CD4-positive, alpha-beta memory T cell (primary cell): ENCODE measurements around the gene HTR5A. TPM values are rescaled to one million over a fixed set of nuclear protein-coding genes. Genes with fewer than 3 reads are reported as not detected.

Source experiments
- CTCF ChIA-PET: fragments of 350-600 bp; sonication (Branson Sonifier 250); formaldehyde crosslinking; loops from one replicate; lab custom pipeline; 2021; ENCODE audit warnings: inconsistent platforms; ENCODE audit not compliant: partially characterized antibody; lab: Charles Lee
- POLR2A ChIA-PET: fragments of 350-600 bp; sonication (Branson Sonifier 250); formaldehyde crosslinking; loops from one replicate; lab custom pipeline; 2021; ENCODE audit not compliant: partially characterized antibody; lab: Charles Lee
- DNase-seq, 5 donors: peaks; one replicate each; pipeline versions ENCODE4 v3.0.0 to v3.0.0-alpha.2; 2020 to 2022; ENCODE audit warnings: mixed read lengths in 1 of 5
- H3K27ac ChIP-seq: one replicate; pipeline ENCODE4 v1.7.0; 2013; ENCODE audit warnings: low read depth, low read length
- H3K27me3 ChIP-seq: 2 replicates; pipeline ENCODE4 v1.7.0; 2013; ENCODE audit warnings: mild to moderate bottlenecking, low read length, moderate library complexity; ENCODE audit not compliant: insufficient read depth
- H3K36me3 ChIP-seq: 2 replicates; pipeline ENCODE4 v1.7.0; 2013; ENCODE audit warnings: mild to moderate bottlenecking, low read length, moderate library complexity; ENCODE audit not compliant: insufficient read depth
- H3K4me1 ChIP-seq: 2 replicates; pipeline ENCODE4 v1.7.0; 2013; ENCODE audit warnings: mild to moderate bottlenecking, low read length, moderate library complexity; ENCODE audit not compliant: insufficient read depth
- H3K4me3 ChIP-seq, 2 donors: one replicate each; pipeline ENCODE4 v1.7.0; 2013; ENCODE audit warnings: low read length in 2 of 2, mild to moderate bottlenecking in 1 of 2
- H3K9me3 ChIP-seq, 2 donors: one replicate each; pipeline ENCODE4 v1.7.0; 2013; ENCODE audit warnings: low read length in 2 of 2, control low read depth in 1 of 2; ENCODE audit not compliant: control insufficient read depth in 1 of 2
- H3K27ac Mint-ChIP-seq, 7 donors: one replicate each; pipeline ENCODE4 v1.8.0; 2020 to 2021; ENCODE audit warnings: mixed read lengths in 7 of 7, mild to moderate bottlenecking in 6 of 7, inconsistent platforms in 3 of 7, moderate library complexity in 3 of 7
- H3K27me3 Mint-ChIP-seq, 2 donors: one replicate each; pipeline ENCODE4 v1.8.0; 2020 to 2021; ENCODE audit warnings: mixed read lengths in 2 of 2
- H3K36me3 Mint-ChIP-seq, 2 donors: one replicate each; pipeline ENCODE4 v1.8.0; 2020 to 2021; ENCODE audit warnings: mixed read lengths in 2 of 2, inconsistent platforms in 1 of 2, mild to moderate bottlenecking in 1 of 2
- H3K4me1 Mint-ChIP-seq, 4 donors: one replicate each; pipeline ENCODE4 v1.8.0; 2020 to 2021; ENCODE audit warnings: mixed read lengths in 4 of 4, mild to moderate bottlenecking in 1 of 4
- H3K4me3 Mint-ChIP-seq, 8 donors: one replicate each; pipeline ENCODE4 v1.8.0; 2020 to 2021; ENCODE audit warnings: mixed read lengths in 8 of 8, mild to moderate bottlenecking in 7 of 8, moderate library complexity in 6 of 8, inconsistent platforms in 3 of 8
- H3K9me3 Mint-ChIP-seq, 8 donors: one replicate each; pipeline ENCODE4 v1.8.0; 2020 to 2021; ENCODE audit warnings: mixed read lengths in 8 of 8, mild to moderate bottlenecking in 5 of 8, inconsistent platforms in 3 of 8, moderate library complexity in 1 of 8
- intact Hi-C: fragments of 100-400 bp; cut with micrococcal nuclease; formaldehyde crosslinking; loops from one replicate; pipeline ENCODE4 v1.15.1; 2023
- polyA plus RNA-seq, 2 donors: library from polyadenylated mRNA; unstranded; fragments of 300-500 nt; fragmentation: Illumina TruSeq; gene quantifications; one replicate each; pipeline ENCODE4 v1.2.3, GENCODE V29; 2021
- total RNA-seq, 2 experiments: library from RNA; stranded (reverse); gene quantifications; one replicate each; pipeline ENCODE4 v1.2.3, GENCODE V29; 2021

Gene HTR5A
- total and polyA plus RNA-seq, 4 experiments from 2014 or later, result not detected

- CTCF ChIA-PET, result no interaction called here
- DNase-seq, result no peak
- peaks cover 15 to 40% of the 10 kb centered on the region in 2 donors for H3K27me3 Mint-ChIP-seq
Measured at GRCh38 chr7:155062411-155062810, 7.7 kb upstream of the HTR5A start.

GRCh38 chr7:155064186-155064585, 5.9 kb upstream of the HTR5A start:
- H3K4me1 Mint-ChIP-seq, result no peaks in the 10 kb centered on the region
- H3K4me3 ChIP-seq, result no peak overlapping the region
- H3K9me3 Mint-ChIP-seq, result no peaks in the 10 kb centered on the region
- intact Hi-C loops, result no loop called here
- POLR2A ChIA-PET, result no interaction called here
- H3K36me3 Mint-ChIP-seq, result no peaks in the 10 kb centered on the region
- H3K27me3 Mint-ChIP-seq, result peaks cover 13 to 37% of the 10 kb centered on the region in 2 donors
- no peaks in the 10 kb centered on the region for H3K9me3 ChIP-seq
- H3K27ac ChIP-seq, result no peak overlapping the region
- H3K4me3 Mint-ChIP-seq, result no peak overlapping the region
- H3K36me3 ChIP-seq, result no peaks in the 10 kb centered on the region
- no peaks in the 10 kb centered on the region for H3K27me3 ChIP-seq
- no peak overlapping the region for H3K27ac Mint-ChIP-seq
- CTCF ChIA-PET, result no interaction called here
- DNase-seq, result no peak
- H3K4me1 ChIP-seq, result no peaks in the 10 kb centered on the region

More at GRCh38 chr7:155062411-155062810, 7.7 kb upstream of the HTR5A start:
- Histone ChIP-seq H3K27me3 (no peaks in the 10 kb centered on the region), H3K36me3 (no peaks in the 10 kb centered on the region), H3K4me3 (no peak overlapping the region), H3K4me1 (no peaks in the 10 kb centered on the region), H3K9me3 (no peaks in the 10 kb centered on the region), H3K27ac (no peak overlapping the region)
- intact Hi-C loops, result no loop called here
- Mint-ChIP-seq H3K4me3 (no peak overlapping the region), H3K9me3 (no peaks in the 10 kb centered on the region), H3K27ac (no peak overlapping the region), H3K4me1 (no peaks in the 10 kb centered on the region), H3K36me3 (no peaks in the 10 kb centered on the region)
- POLR2A ChIA-PET, result no interaction called here

GRCh38 chr7:155066417-155066950, 3.6 kb upstream of the HTR5A start:
- POLR2A ChIA-PET, result no interaction called here
- no peak overlapping the region for H3K4me3 ChIP-seq
- Mint-ChIP-seq H3K4me1 (no peaks in the 10 kb centered on the region), H3K36me3 (no peaks in the 10 kb centered on the region), H3K27ac (no peak overlapping the region), H3K4me3 (no peak overlapping the region), H3K27me3 (peaks cover 11 to 39% of the 10 kb centered on the region in 2 donors), H3K9me3 (peaks cover 0 to 2% (median 0%) of the 10 kb centered on the region in 8 donors)
- no peak for DNase-seq
- no peaks in the 10 kb centered on the region for H3K4me1 ChIP-seq
- no peaks in the 10 kb centered on the region for H3K36me3 ChIP-seq
- no peaks in the 10 kb centered on the region for H3K9me3 ChIP-seq
- CTCF ChIA-PET, result no interaction called here
- H3K27me3 ChIP-seq, result no peaks in the 10 kb centered on the region
- intact Hi-C loops, result no loop called here
- H3K27ac ChIP-seq, result no peak overlapping the region

- Histone ChIP-seq H3K27me3 (no peaks in the 10 kb centered on the region), H3K36me3 (no peaks in the 10 kb centered on the region), H3K4me3 (no peak overlapping the region), H3K4me1 (no peaks in the 10 kb centered on the region), H3K9me3 (no peaks in the 10 kb centered on the region), H3K27ac (no peak overlapping the region)
- Mint-ChIP-seq H3K4me3 (no peak overlapping the region), H3K27ac (peak overlapping the region in 1 of 7 donors; percentile 32), H3K9me3 (peaks cover 0 to 5% (median 0%) of the 10 kb centered on the region in 8 donors), H3K36me3 (no peaks in the 10 kb centered on the region), H3K27me3 (peaks cover 30 to 52% of the 10 kb centered on the region in 2 donors), H3K4me1 (no peaks in the 10 kb centered on the region)
- DNase-seq, result no peak
- ChIA-PET POLR2A (no interaction called here), CTCF (no interaction called here)
- intact Hi-C loops, result no loop called here
Measured at GRCh38 chr7:155071121-155071651, 1.1 kb downstream of the HTR5A start.

- peaks cover 0 to 5% (median 0%) of the 10 kb centered on the region in 8 donors for H3K9me3 Mint-ChIP-seq
- no peak overlapping the region for H3K4me3 Mint-ChIP-seq
- H3K27ac Mint-ChIP-seq, result no peak overlapping the region
- DNase-seq, result no peak
- ChIA-PET CTCF (no interaction called here), POLR2A (no interaction called here)
- intact Hi-C loops, result no loop called here
- no peaks in the 10 kb centered on the region for H3K4me1 Mint-ChIP-seq
- H3K27me3 ChIP-seq, result no peaks in the 10 kb centered on the region
- no peaks in the 10 kb centered on the region for H3K9me3 ChIP-seq
- H3K36me3 Mint-ChIP-seq, result no peaks in the 10 kb centered on the region
- H3K27me3 Mint-ChIP-seq, result peaks cover 34 to 49% of the 10 kb centered on the region in 2 donors
- H3K4me1 ChIP-seq, result no peaks in the 10 kb centered on the region
- H3K36me3 ChIP-seq, result no peaks in the 10 kb centered on the region
- H3K4me3 ChIP-seq, result no peak overlapping the region
- no peak overlapping the region for H3K27ac ChIP-seq
Measured at GRCh38 chr7:155071916-155072571, 1.9 kb downstream of the HTR5A start.

- no peaks in the 10 kb centered on the region for H3K27me3 ChIP-seq
- no peak overlapping the region for H3K4me3 Mint-ChIP-seq
- intact Hi-C loops, result no loop called here
- no peak overlapping the region for H3K27ac Mint-ChIP-seq
- no peak overlapping the region for H3K27ac ChIP-seq
- peaks cover 33 to 44% of the 10 kb centered on the region in 2 donors for H3K27me3 Mint-ChIP-seq
- H3K9me3 Mint-ChIP-seq, result peaks cover 0 to 5% (median 0%) of the 10 kb centered on the region in 8 donors
- ChIA-PET CTCF (no interaction called here), POLR2A (no interaction called here)
- no peaks in the 10 kb centered on the region for H3K36me3 Mint-ChIP-seq
- no peaks in the 10 kb centered on the region for H3K4me1 Mint-ChIP-seq
- no peak for DNase-seq
- H3K36me3 ChIP-seq, result no peaks in the 10 kb centered on the region
- H3K9me3 ChIP-seq, result no peaks in the 10 kb centered on the region
- H3K4me3 ChIP-seq, result no peak overlapping the region
- no peaks in the 10 kb centered on the region for H3K4me1 ChIP-seq
Measured at GRCh38 chr7:155073922-155074321, 3.8 kb downstream of the HTR5A start.

- intact Hi-C loops, result no loop called here
- no peaks in the 10 kb centered on the region for H3K36me3 ChIP-seq
- H3K9me3 Mint-ChIP-seq, result no peaks in the 10 kb centered on the region
- ChIA-PET POLR2A (no interaction called here), CTCF (no interaction called here)
- DNase-seq, result no peak
- H3K27me3 Mint-ChIP-seq, result peaks cover 22 to 25% of the 10 kb centered on the region in 2 donors
- no peak overlapping the region for H3K4me3 Mint-ChIP-seq
- no peaks in the 10 kb centered on the region for H3K27me3 ChIP-seq
- H3K27ac Mint-ChIP-seq, result no peak overlapping the region
- no peaks in the 10 kb centered on the region for H3K4me1 Mint-ChIP-seq
- H3K4me3 ChIP-seq, result no peak overlapping the region
- H3K27ac ChIP-seq, result no peak overlapping the region
- no peaks in the 10 kb centered on the region for H3K9me3 ChIP-seq
- H3K36me3 Mint-ChIP-seq, result no peaks in the 10 kb centered on the region
- no peaks in the 10 kb centered on the region for H3K4me1 ChIP-seq
Measured at GRCh38 chr7:155084021-155084420, 13.9 kb downstream of the HTR5A start.
